Measurements from ENCODE around the gene PTPRU.

Gene PTPRU

GRCh38 chr1:29322861-29323585 lies 86.7 kb downstream of the PTPRU start:
- no peak for ATAC-seq
- TF ChIP-seq ZFP30 (CRISPR knock-in tag; IDR thresholded peaks at IDR 0.05) (no peak), PATZ1 (CRISPR knock-in tag; IDR thresholded peaks at IDR 0.05; ENCODE audit: borderline replicate concordance) (no peak), PPARA (CRISPR knock-in tag; IDR thresholded peaks at IDR 0.05; ENCODE audit: borderline replicate concordance) (no peak)

GRCh38 chr1:29323636-29324035 lies 87.3 kb downstream of the PTPRU start:
- no peak for TF ChIP-seq PATZ1 (CRISPR knock-in tag; IDR thresholded peaks at IDR 0.05; ENCODE audit: borderline replicate concordance)
- no peak for TF ChIP-seq PPARA (CRISPR knock-in tag; IDR thresholded peaks at IDR 0.05; ENCODE audit: borderline replicate concordance)
- TF ChIP-seq ZNF8 (CRISPR knock-in tag; IDR thresholded peaks at IDR 0.05), result no peak
- TF ChIP-seq TSHZ2 (CRISPR knock-in tag; IDR thresholded peaks at IDR 0.05), result no peak
- TF ChIP-seq SNAI2 (CRISPR knock-in tag; IDR thresholded peaks at IDR 0.05), result no peak
- no peak for TF ChIP-seq ZNF565 (CRISPR knock-in tag; conservative IDR thresholded peaks at IDR 0.05; ENCODE audit: low read depth)
- TF ChIP-seq CSRNP3 (CRISPR knock-in tag; IDR thresholded peaks at IDR 0.05), result no peak
- no peak for ATAC-seq

GRCh38 chr1:29324202-29324601 lies 87.9 kb downstream of the PTPRU start:
- TF ChIP-seq POU6F1 (CRISPR knock-in tag; IDR thresholded peaks at IDR 0.05; ENCODE audit: borderline replicate concordance, low read depth) (no peak), ZNF70 (CRISPR knock-in tag; IDR thresholded peaks at IDR 0.05) (no peak), TOX (CRISPR knock-in tag; IDR thresholded peaks at IDR 0.05; ENCODE audit: borderline replicate concordance) (no peak), TCF4 (CRISPR knock-in tag; IDR thresholded peaks at IDR 0.05; ENCODE audit: borderline replicate concordance) (no peak)

GRCh38 chr1:29324771-29325351 lies 88.5 kb downstream of the PTPRU start:
- no peak for ATAC-seq
- TF ChIP-seq PATZ1 (CRISPR knock-in tag; IDR thresholded peaks at IDR 0.05; ENCODE audit: borderline replicate concordance), result no peak
- TF ChIP-seq CREB5 (CRISPR knock-in tag; IDR thresholded peaks at IDR 0.05; ENCODE audit: low read depth), result no peak
- no peak for TF ChIP-seq TCF4 (CRISPR knock-in tag; IDR thresholded peaks at IDR 0.05; ENCODE audit: borderline replicate concordance)
- no peak for TF ChIP-seq ISL1 (CRISPR knock-in tag; IDR thresholded peaks at IDR 0.05)
- TF ChIP-seq TOX (CRISPR knock-in tag; IDR thresholded peaks at IDR 0.05; ENCODE audit: borderline replicate concordance), result no peak
- no peak for TF ChIP-seq CSDC2 (CRISPR knock-in tag; IDR thresholded peaks at IDR 0.05)
- TF ChIP-seq GLIS3 (CRISPR knock-in tag; IDR thresholded peaks at IDR 0.05), result no peak
- no peak for TF ChIP-seq OSR1 (CRISPR knock-in tag; IDR thresholded peaks at IDR 0.05)
- no peak for TF ChIP-seq ZFP3 (CRISPR knock-in tag; IDR thresholded peaks at IDR 0.05)
- TF ChIP-seq PPARA (CRISPR knock-in tag; IDR thresholded peaks at IDR 0.05; ENCODE audit: borderline replicate concordance), result no peak
- TF ChIP-seq ZC3H10 (CRISPR knock-in tag; IDR thresholded peaks at IDR 0.05), result no peak
- TF ChIP-seq ZNF8 (CRISPR knock-in tag; IDR thresholded peaks at IDR 0.05), result no peak
- TF ChIP-seq CSRNP3 (CRISPR knock-in tag; IDR thresholded peaks at IDR 0.05), result no peak

More at GRCh38 chr1:29324202-29324601, 87.9 kb downstream of the PTPRU start:
- ATAC-seq, result no peak

All from SK-N-SH treated with all-trans-retinoic acid at 6 μM for 48 hours (cell line).